HepG2 (cell line): Measurements from ENCODE around the gene ZNF691. TPM values are rescaled to one million over a fixed set of nuclear protein-coding genes. Genes with fewer than 3 reads are reported as not detected.

ENCODE experiments used
- ATAC-seq: fragments of 200-7000 bp; cut with Tn5 transposase; 3 replicates; pipeline ENCODE4 v1.9.1; 2020; ENCODE audit warnings: mild to moderate bottlenecking, moderate library complexity
- BruUV-seq: library from RNA; stranded (reverse); fragments of 400-500 nt; replicated peaks from 2 replicates; lab custom pipeline; 2021; lab: Mats Ljungman, UMichigan
- CTCF ChIA-PET: fragments of 300-600 bp; formaldehyde crosslinking; extraction: SDS; loops from one replicate; lab custom pipeline; 2021; ENCODE audit warnings: low total read pairs, inconsistent platforms, low intra/inter-chr PET ratio; lab: Yijun Ruan, JAX
- POLR2A ChIA-PET: fragments of 350-600 bp; sonication (Branson Sonifier 250); formaldehyde crosslinking; loops from one replicate; lab custom pipeline; 2020; ENCODE audit warnings: antibody characterized with exemption, inconsistent platforms; lab: Yijun Ruan, JAX
- DNase-seq: peaks from one replicate; pipeline ENCODE4 v3.0.0-alpha.2; 2015; ENCODE audit warnings: low spot score
- FAIRE-seq: peaks from 3 replicates; lab custom pipeline; 2011; peaks lifted over from hg19 to GRCh38; lab: Jason Lieb, UNC
- H2AFZ ChIP-seq: one replicate; pipeline ENCODE4 v1.6.1; 2011; ENCODE audit warnings: low read length, inconsistent platforms
- H3K27ac ChIP-seq: fragments of 300-600 bp; 3 replicates; pipeline ENCODE4 v1.8.0; 2011; ENCODE audit warnings: mixed run types, mild to moderate bottlenecking, mixed read lengths, low read length, inconsistent platforms; ENCODE audit not compliant: insufficient read depth; ENCODE audit errors: extremely low read length
- H3K27me3 ChIP-seq, 2 experiments: fragments of 200-600 bp in 1 of 2; 2 replicates in 1 of 2; 3 replicates in 1 of 2; pipeline versions ENCODE4 v1.6.0 to v1.8.0; 2011; ENCODE audit warnings: low read length in 2 of 2, mild to moderate bottlenecking in 2 of 2, moderate library complexity in 2 of 2, inconsistent platforms in 1 of 2; ENCODE audit not compliant: insufficient read depth in 2 of 2, control insufficient read depth in 1 of 2
- H3K36me3 ChIP-seq, 2 experiments: fragments of 200-600 bp in 1 of 2; replicated peaks in 1 of 2; 2 replicates in 1 of 2; 3 replicates in 1 of 2; pipeline versions ENCODE4 v1.5.1 to v1.8.0; 2011; ENCODE audit warnings: low read length in 2 of 2, inconsistent platforms in 1 of 2; ENCODE audit not compliant: insufficient read depth in 2 of 2, control insufficient read depth in 1 of 2
- H3K4me1 ChIP-seq: 2 replicates; pipeline ENCODE4 v1.5.1; 2012; ENCODE audit warnings: low read length, inconsistent platforms; ENCODE audit not compliant: insufficient read depth
- H3K4me2 ChIP-seq: 2 replicates; pipeline ENCODE4 v1.6.0; 2011; ENCODE audit warnings: low read depth, low read length, inconsistent platforms
- H3K4me3 ChIP-seq, 3 experiments: fragments of 200-600 bp in 1 of 3; sonication (generic), shearing (Covaris generic) in 1 of 3; replicated peaks in 1 of 3; 2 replicates each; pipeline ENCODE4 v1.5.1; 2011 to 2016; ENCODE audit warnings: low read length in 3 of 3, inconsistent platforms in 2 of 3, low read depth in 2 of 3, mild to moderate bottlenecking in 2 of 3, control low read depth in 1 of 3, mixed read lengths in 1 of 3; ENCODE audit not compliant: insufficient read depth in 1 of 3
- H3K79me2 ChIP-seq: one replicate; pipeline ENCODE4 v1.6.1; 2011; ENCODE audit warnings: low read length, inconsistent platforms; ENCODE audit not compliant: insufficient read depth
- H3K9ac ChIP-seq: 2 replicates; pipeline ENCODE4 v1.6.0; 2011; ENCODE audit warnings: mild to moderate bottlenecking, low read depth, low read length, inconsistent platforms; ENCODE audit not compliant: insufficient read depth
- H3K9me3 ChIP-seq: 2 replicates; pipeline ENCODE4 v1.5.1; 2012; ENCODE audit warnings: mild to moderate bottlenecking, low read length
- H4K20me1 ChIP-seq: 2 replicates; pipeline ENCODE4 v1.6.0; 2011; ENCODE audit warnings: inconsistent platforms, mild to moderate bottlenecking, low read length, moderate library complexity; ENCODE audit not compliant: insufficient read depth
- BRF2 ChIP-seq: sonication (generic); formaldehyde crosslinking; IDR thresholded peaks from 2 replicates; pipeline ENCODE4 v1.8.1; 2022; ENCODE audit warnings: mild to moderate bottlenecking, missing genetic modification reagents
- ERF ChIP-seq: IDR thresholded peaks from 2 replicates; pipeline ENCODE4 v1.6.1; 2018; ENCODE audit warnings: missing biosample characterization, missing genetic modification reagents
- HINFP ChIP-seq: sonication (generic); formaldehyde crosslinking; IDR thresholded peaks from 2 replicates; pipeline ENCODE4 v1.4.0; 2020; ENCODE audit warnings: low read depth, mild to moderate bottlenecking, missing genetic modification reagents
- KLF12 ChIP-seq: sonication (generic); formaldehyde crosslinking; IDR thresholded peaks from 2 replicates; pipeline ENCODE4 v1.4.0; 2020; ENCODE audit warnings: missing genetic modification reagents, borderline replicate concordance
- LBX2 ChIP-seq: sonication (generic); formaldehyde crosslinking; IDR thresholded peaks from 2 replicates; pipeline ENCODE4 v1.5.0; 2020; ENCODE audit warnings: missing genetic modification reagents, mild to moderate bottlenecking, borderline replicate concordance
- RELA ChIP-seq: sonication (generic); formaldehyde crosslinking; IDR thresholded peaks from 2 replicates; pipeline ENCODE4 v1.4.0; 2020; ENCODE audit warnings: missing genetic modification reagents
- RFX5 ChIP-seq: IDR thresholded peaks from 2 replicates; pipeline ENCODE4 v1.6.1; 2011; ENCODE audit warnings: low read depth, low read length, improper control_type of control experiment
- SMC3 ChIP-seq: IDR thresholded peaks from 2 replicates; pipeline ENCODE4 v1.6.1; 2011; ENCODE audit warnings: low read length, improper control_type of control experiment
- TCF7 ChIP-seq: sonication (generic); IDR thresholded peaks from 2 replicates; pipeline ENCODE4 v1.6.1; 2016; ENCODE audit warnings: antibody characterized with exemption, low read depth
- ZBTB33 ChIP-seq: sonication (generic); formaldehyde crosslinking; IDR thresholded peaks from 2 replicates; pipeline ENCODE4 v1.4.0; 2020; ENCODE audit warnings: missing genetic modification reagents
- ZFP62 ChIP-seq: sonication (generic); formaldehyde crosslinking; IDR thresholded peaks from 2 replicates; pipeline ENCODE4 v1.4.0; 2020; ENCODE audit warnings: missing genetic modification reagents
- ZMYM2 ChIP-seq: sonication (generic); formaldehyde crosslinking; IDR thresholded peaks from 2 replicates; pipeline ENCODE4 v1.8.0; 2022; ENCODE audit warnings: mild to moderate bottlenecking, missing genetic modification reagents
- ZNF607 ChIP-seq: sonication (generic); formaldehyde crosslinking; IDR thresholded peaks from 2 replicates; pipeline ENCODE4 v1.5.1; 2020; ENCODE audit warnings: missing genetic modification reagents, mild to moderate bottlenecking, borderline replicate concordance
- ZNF841 ChIP-seq: sonication (generic); formaldehyde crosslinking; IDR thresholded peaks from 2 replicates; pipeline ENCODE4 v1.8.1; 2023; ENCODE audit warnings: missing genetic modification reagents, borderline replicate concordance
- ZSCAN12 ChIP-seq: sonication (generic); formaldehyde crosslinking; IDR thresholded peaks from 2 replicates; pipeline ENCODE4 v1.9.0; 2021; ENCODE audit warnings: mild to moderate bottlenecking, missing genetic modification reagents
- WGBS: methylation state at CpG from one replicate; pipeline ENCODE4 v1.1.6; 2017; ENCODE audit warnings: low lambda C conversion rate; 5-methylcytosine and 5-hydroxymethylcytosine counted together
- in situ Hi-C: cut with HindIII; loops from 2 replicates; pipeline ENCODE4 v1.10.0; 2017; ENCODE audit warnings: low pct_unique_long_range_greater_than_20kb; ENCODE audit not compliant: extremely low pct_ligation_motif_present
- intact Hi-C: fragments of 100-400 bp; cut with micrococcal nuclease; formaldehyde crosslinking; loops from one replicate; pipeline ENCODE4 v1.10.0; 2022; ENCODE audit not compliant: unreplicated experiment
- polyA plus RNA-seq, 8 experiments: library from polyadenylated mRNA; depleted of rRNA in 3 of 8; stranded (reverse) in 7 of 8; unstranded in 1 of 8; fragments of >200 nt; fragmentation: Illumina TruSeq in 4 of 8; extraction: Trizol in 4 of 8; gene quantifications; 2 replicates each; pipeline versions ENCODE4 v1.2.1 to v1.2.3, GENCODE V29; 2011 to 2016; ENCODE audit warnings: low read depth in 4 of 8, missing spikeins in 1 of 8, mixed read lengths in 1 of 8; ENCODE audit not compliant: insufficient read depth in 1 of 8
- total RNA-seq, 5 experiments: library from RNA; depleted of rRNA; stranded (reverse); fragments of >200 nt; fragmentation: Illumina TruSeq; extraction: Trizol; gene quantifications; 2 replicates each; pipeline ENCODE4 v1.2.3, GENCODE V29; 2016; ENCODE audit warnings: low read depth in 1 of 5
- TF ChIP-seq, protein P1 (sequence below): sonication (generic); formaldehyde crosslinking; IDR thresholded peaks from 2 replicates; pipeline ENCODE4 v1.9.0; 2021; ENCODE audit warnings: missing genetic modification reagents, mild to moderate bottlenecking, borderline replicate concordance

Gene ZNF691
- total and polyA plus RNA-seq, 2 of the 13 experiments (the other 11 are each of a cell fraction or from before 2014, with no cell fraction given) = 7.6 to 7.8 TPM

- POLR2A ChIA-PET = interaction anchor here (0.8 to 3.1 kb wide), 4 partner anchors 8 to 258 kb away, joined by 3 to 37 read pairs (median 4); partner anchors contain the start of genes C1orf50, P3H1 and ZNF691
- peaks cover 31% of the 10 kb centered on the region for H3K4me1 ChIP-seq
- intact Hi-C loops = loop anchor here (5.0 kb wide), 1 partner anchor 49 kb away; the partner anchor contains the start of genes C1orf50 and P3H1
- H2AFZ ChIP-seq = no peak overlapping the region
- no peaks in the 10 kb centered on the region; a peak in 1 of 5 replicates for H3K27me3 ChIP-seq
- no peaks in the 10 kb centered on the region for H4K20me1 ChIP-seq
- peak overlapping the region; percentile 73 to 84 (median 83) for H3K4me3 ChIP-seq
- H3K27ac ChIP-seq = peak overlapping the region; percentile 100
- ATAC-seq = peak; percentile 37
- FAIRE-seq = no peak
- BruUV-seq = TSS peak; percentile 72
- in situ Hi-C loops = no loop called here
- CTCF ChIA-PET = no interaction called here
- H3K9me3 ChIP-seq = no peaks in the 10 kb centered on the region
- DNase-seq = no peak
- H3K79me2 ChIP-seq = peaks cover 7% of the 10 kb centered on the region
- peak overlapping the region; percentile 93 for H3K9ac ChIP-seq
- WGBS = 53% methylated on average over 7 of the region's 7 CpGs
- H3K36me3 ChIP-seq = peaks cover 1 to 4% of the 10 kb centered on the region in 2 experiments; a peak in 1 of 5 replicates
- H3K4me2 ChIP-seq = peak overlapping the region; percentile 90
- TF ChIP-seq RELA = no peak
- TF ChIP-seq SMC3 = no peak
- no peak for TF ChIP-seq ZMYM2 (CRISPR knock-in tag)
- no peak for TF ChIP-seq ZFP62 (CRISPR knock-in tag)
- no peak for TF ChIP-seq ZNF607
- TF ChIP-seq BRF2 = no peak
- no peak for TF ChIP-seq ERF
- TF ChIP-seq TCF7 = no peak
- TF ChIP-seq LBX2 (CRISPR knock-in tag) = no peak
- no peak for TF ChIP-seq RFX5
- 0 out of 2 replicates have a peak, but pooled peaks have one; percentile 12 for TF ChIP-seq KLF12
- no peak for TF ChIP-seq ZNF841 (CRISPR knock-in tag)
- no peak for TF ChIP-seq ZSCAN12 (CRISPR knock-in tag)
- 0 out of 2 replicates have a peak, but pooled peaks have one; percentile 17 for TF ChIP-seq HINFP
- TF ChIP-seq ZBTB33 (CRISPR knock-in tag) = no peak
- TF ChIP-seq, protein P1, sequence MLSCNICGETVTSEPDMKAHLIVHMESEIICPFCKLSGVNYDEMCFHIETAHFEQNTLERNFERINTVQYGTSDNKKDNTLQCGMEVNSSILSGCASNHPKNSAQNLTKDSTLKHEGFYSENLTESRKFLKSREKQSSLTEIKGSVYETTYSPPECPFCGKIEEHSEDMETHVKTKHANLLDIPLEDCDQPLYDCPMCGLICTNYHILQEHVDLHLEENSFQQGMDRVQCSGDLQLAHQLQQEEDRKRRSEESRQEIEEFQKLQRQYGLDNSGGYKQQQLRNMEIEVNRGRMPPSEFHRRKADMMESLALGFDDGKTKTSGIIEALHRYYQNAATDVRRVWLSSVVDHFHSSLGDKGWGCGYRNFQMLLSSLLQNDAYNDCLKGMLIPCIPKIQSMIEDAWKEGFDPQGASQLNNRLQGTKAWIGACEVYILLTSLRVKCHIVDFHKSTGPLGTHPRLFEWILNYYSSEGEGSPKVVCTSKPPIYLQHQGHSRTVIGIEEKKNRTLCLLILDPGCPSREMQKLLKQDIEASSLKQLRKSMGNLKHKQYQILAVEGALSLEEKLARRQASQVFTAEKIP (CRISPR knock-in tag) = no peak
Measured at GRCh38 chr1:42815941-42816584, 30.4 kb upstream of the ZNF691 start.
